PC-9 (cell line): ENCODE results near the gene TOPAZ1. TPM values are rescaled to one million over a fixed set of nuclear protein-coding genes. Genes with fewer than 3 reads are reported as not detected.

ENCODE experiments used
- BruUV-seq: library from RNA; stranded (reverse); fragments of 400-500 nt; replicated peaks from 2 replicates; lab custom pipeline; 2021; lab: Mats Ljungman, UMichigan
- CTCF ChIA-PET: fragments of 300-600 bp; sonication (Branson Sonifier 250); formaldehyde crosslinking; loops from one replicate; lab custom pipeline; 2022; ENCODE audit warnings: antibody characterized with exemption; lab: Charles Lee
- POLR2A ChIA-PET: fragments of 300-600 bp; sonication (Branson Sonifier 250); formaldehyde crosslinking; loops from one replicate; lab custom pipeline; 2022; ENCODE audit warnings: antibody characterized with exemption; ENCODE audit not compliant: unreplicated experiment; lab: Charles Lee
- DNase-seq, 2 experiments: peaks; one replicate each; pipeline versions ENCODE4 v3.0.0 to v3.0.0-alpha.2; 2015 to 2022; ENCODE audit warnings: mixed read lengths in 1 of 2
- H2AFZ ChIP-seq: fragments of 200-600 bp; sonication (generic); 2 replicates; pipeline ENCODE4 v1.8.1; 2017; ENCODE audit warnings: antibody characterized with exemption
- H3F3A ChIP-seq: fragments of 200-600 bp; sonication (generic); 2 replicates; pipeline ENCODE4 v1.8.1; 2017; ENCODE audit warnings: antibody characterized with exemption, mild to moderate bottlenecking, low read depth; ENCODE audit not compliant: insufficient read depth
- H3K27ac ChIP-seq: fragments of 200-600 bp; sonication (generic); 2 replicates; pipeline ENCODE4 v1.6.1; 2016; ENCODE audit warnings: mixed run types
- H3K27me3 ChIP-seq: fragments of 200-600 bp; sonication (generic); 2 replicates; pipeline ENCODE4 v1.6.1; 2016; ENCODE audit warnings: low read depth, mixed run types; ENCODE audit not compliant: insufficient read depth
- H3K36me3 ChIP-seq: fragments of 200-600 bp; sonication (generic); 2 replicates; pipeline ENCODE4 v1.6.1; 2016; ENCODE audit warnings: low read depth, mixed run types
- H3K4me1 ChIP-seq: fragments of 200-600 bp; sonication (generic); replicated peaks from 2 replicates; pipeline ENCODE4 v1.6.1; 2016; ENCODE audit warnings: mixed run types; ENCODE audit not compliant: insufficient read depth
- H3K4me2 ChIP-seq: fragments of 200-600 bp; sonication (generic); 2 replicates; pipeline ENCODE4 v1.6.1; 2017; ENCODE audit warnings: mixed run types
- H3K4me3 ChIP-seq: fragments of 200-600 bp; sonication (generic); 2 replicates; pipeline ENCODE4 v1.6.1; 2016; ENCODE audit warnings: mixed run types
- H3K79me2 ChIP-seq: fragments of 200-600 bp; sonication (generic); 2 replicates; pipeline ENCODE4 v1.6.1; 2017; ENCODE audit warnings: low read depth, mixed run types
- H3K9me2 ChIP-seq: fragments of 200-600 bp; sonication (generic); 2 replicates; pipeline ENCODE4 v1.8.1; 2017; ENCODE audit warnings: mild to moderate bottlenecking; ENCODE audit not compliant: insufficient read depth
- H3K9me3 ChIP-seq: fragments of 200-600 bp; sonication (generic); 2 replicates; pipeline ENCODE4 v1.8.1; 2016; ENCODE audit warnings: low read depth; ENCODE audit not compliant: insufficient read depth
- H4K20me1 ChIP-seq: fragments of 200-600 bp; sonication (generic); 2 replicates; pipeline ENCODE4 v1.8.1; 2017; ENCODE audit not compliant: insufficient read depth
- EZH2 ChIP-seq: fragments of 200-600 bp; sonication (generic); IDR thresholded peaks from 2 replicates; pipeline ENCODE4 v1.8.0; 2017; ENCODE audit warnings: antibody characterized with exemption, low read depth
- intact Hi-C: fragments of 100-400 bp; cut with micrococcal nuclease; formaldehyde crosslinking; loops from one replicate; pipeline ENCODE4 v1.10.0; 2022; ENCODE audit not compliant: unreplicated experiment
- total RNA-seq: library from RNA; stranded (reverse); gene quantifications from 2 replicates; pipeline ENCODE4 v1.2.3, GENCODE V29; 2021
- TF ChIP-seq, protein P1 (sequence below): fragments of 200-600 bp; sonication (generic); conservative IDR thresholded peaks from 2 replicates; pipeline ENCODE4 v1.6.1; 2017; ENCODE audit warnings: mixed run types, antibody characterized with exemption, mild to moderate bottlenecking, moderate library complexity

TOPAZ1 gene
- total RNA-seq, 1 experiment from 2014 or later = not detected

DNA sequence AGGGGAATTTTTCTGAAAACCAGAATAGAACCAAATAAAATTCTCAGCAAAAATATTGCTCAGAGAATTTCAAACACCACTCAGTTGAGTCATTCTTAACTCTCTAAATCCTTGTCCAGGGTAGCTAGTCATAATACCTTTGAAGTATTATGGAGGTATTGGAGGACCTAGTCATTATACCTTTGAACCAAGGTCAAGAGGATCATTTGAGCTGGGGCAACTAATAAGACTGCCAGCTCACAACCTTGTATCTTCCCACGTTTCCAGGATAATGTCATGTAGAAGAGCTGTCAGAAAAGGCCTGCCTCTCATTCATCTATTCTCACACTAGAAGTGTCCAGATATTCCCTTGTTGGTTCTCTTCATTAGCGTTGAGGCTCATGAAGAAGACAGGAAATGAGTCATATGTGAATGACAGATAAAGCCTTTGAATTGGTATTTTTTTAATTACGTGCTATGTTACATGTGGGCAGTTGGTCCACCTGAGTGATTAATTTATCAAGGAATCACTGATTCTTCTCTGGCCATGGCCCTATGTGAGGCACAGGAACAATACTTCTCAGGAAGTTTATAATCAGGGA, 48.3 kb downstream of the TOPAZ1 start:
- Histone ChIP-seq H3F3A (no peaks in the 10 kb centered on the region), H4K20me1 (no peaks in the 10 kb centered on the region), H3K27me3 (no peaks in the 10 kb centered on the region), H3K79me2 (no peaks in the 10 kb centered on the region), H3K4me2 (no peak overlapping the region), H3K36me3 (no peaks in the 10 kb centered on the region), H2AFZ (no peak overlapping the region), H3K4me1 (no peaks in the 10 kb centered on the region), H3K9me2 (no peaks in the 10 kb centered on the region), H3K9me3 (no peaks in the 10 kb centered on the region), H3K27ac (no peak overlapping the region), H3K4me3 (no peak overlapping the region)
- DNase-seq = no peak
- TF ChIP-seq EZH2 = no peak
- TF ChIP-seq, protein P1, sequence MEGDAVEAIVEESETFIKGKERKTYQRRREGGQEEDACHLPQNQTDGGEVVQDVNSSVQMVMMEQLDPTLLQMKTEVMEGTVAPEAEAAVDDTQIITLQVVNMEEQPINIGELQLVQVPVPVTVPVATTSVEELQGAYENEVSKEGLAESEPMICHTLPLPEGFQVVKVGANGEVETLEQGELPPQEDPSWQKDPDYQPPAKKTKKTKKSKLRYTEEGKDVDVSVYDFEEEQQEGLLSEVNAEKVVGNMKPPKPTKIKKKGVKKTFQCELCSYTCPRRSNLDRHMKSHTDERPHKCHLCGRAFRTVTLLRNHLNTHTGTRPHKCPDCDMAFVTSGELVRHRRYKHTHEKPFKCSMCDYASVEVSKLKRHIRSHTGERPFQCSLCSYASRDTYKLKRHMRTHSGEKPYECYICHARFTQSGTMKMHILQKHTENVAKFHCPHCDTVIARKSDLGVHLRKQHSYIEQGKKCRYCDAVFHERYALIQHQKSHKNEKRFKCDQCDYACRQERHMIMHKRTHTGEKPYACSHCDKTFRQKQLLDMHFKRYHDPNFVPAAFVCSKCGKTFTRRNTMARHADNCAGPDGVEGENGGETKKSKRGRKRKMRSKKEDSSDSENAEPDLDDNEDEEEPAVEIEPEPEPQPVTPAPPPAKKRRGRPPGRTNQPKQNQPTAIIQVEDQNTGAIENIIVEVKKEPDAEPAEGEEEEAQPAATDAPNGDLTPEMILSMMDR = no peak
- ChIA-PET POLR2A (interaction anchor here (0.6 kb wide), 1 partner anchor 577 kb away, joined by 4 read pairs; no protein-coding TSS in a partner anchor), CTCF (no interaction called here)
- no TSS peak for BruUV-seq
- intact Hi-C loops = no loop called here

DNA sequence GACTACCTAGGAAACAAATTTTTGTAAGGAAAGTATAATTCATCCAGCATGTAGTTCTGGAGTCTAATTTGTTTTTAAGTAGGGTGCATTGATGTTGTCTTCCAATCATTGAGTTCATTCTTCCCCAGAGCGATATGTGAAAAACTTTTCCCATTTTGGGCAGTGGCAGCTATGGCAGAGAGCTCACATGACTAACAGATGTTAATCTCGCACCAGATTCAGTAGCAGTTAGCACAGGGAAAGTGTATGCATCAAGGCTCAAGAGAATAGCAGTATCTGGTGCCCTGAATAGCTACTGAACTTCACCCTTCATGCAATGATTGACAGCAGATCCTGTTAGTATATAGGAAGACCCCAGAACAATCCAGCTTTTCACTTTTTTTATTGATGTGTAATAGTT, 50.6 kb downstream of the TOPAZ1 start:
- no peak for TF ChIP-seq EZH2
- TF ChIP-seq, protein P1 = no peak
- ChIA-PET CTCF (interaction anchor here (0.7 kb wide), 1 partner anchor 55 kb away, joined by 5 read pairs; no protein-coding TSS in a partner anchor), POLR2A (no interaction called here)
- Histone ChIP-seq H3K4me3 (no peak overlapping the region), H3K27me3 (no peaks in the 10 kb centered on the region), H3K4me2 (no peak overlapping the region), H3K4me1 (no peaks in the 10 kb centered on the region), H3K9me3 (no peaks in the 10 kb centered on the region), H4K20me1 (no peaks in the 10 kb centered on the region), H3K27ac (no peak overlapping the region), H3K9me2 (no peaks in the 10 kb centered on the region), H3K36me3 (no peaks in the 10 kb centered on the region), H3F3A (no peaks in the 10 kb centered on the region), H2AFZ (no peak overlapping the region), H3K79me2 (no peaks in the 10 kb centered on the region)
- BruUV-seq = no TSS peak
- intact Hi-C loops = no loop called here
- no peak for DNase-seq

DNA sequence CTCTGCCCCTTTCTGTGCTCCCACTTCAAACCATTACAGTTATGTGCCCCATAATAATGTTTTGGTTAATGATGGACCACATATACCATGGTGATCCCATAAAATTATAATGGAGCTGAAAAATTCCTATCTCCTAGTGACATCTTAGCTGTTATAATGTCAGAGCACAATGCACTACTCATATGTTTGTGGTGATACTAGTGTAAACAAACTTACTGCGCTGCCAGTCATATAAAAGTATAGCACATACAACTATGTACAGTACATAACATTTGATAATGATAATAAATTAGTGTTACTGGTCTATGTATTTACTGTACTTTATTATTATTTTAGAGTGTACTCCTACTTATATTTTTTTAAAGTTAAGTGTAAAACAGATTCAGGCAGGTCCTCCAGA, 51.3 kb downstream of the TOPAZ1 start:
- no peaks in the 10 kb centered on the region for H3K9me2 ChIP-seq
- H4K20me1 ChIP-seq = no peaks in the 10 kb centered on the region
- H3K9me3 ChIP-seq = no peaks in the 10 kb centered on the region
- no peaks in the 10 kb centered on the region for H3K79me2 ChIP-seq
- H3K4me3 ChIP-seq = no peak overlapping the region
- intact Hi-C loops = no loop called here
- ChIA-PET POLR2A (no interaction called here), CTCF (no interaction called here)
- no peak overlapping the region for H3K4me2 ChIP-seq
- no peaks in the 10 kb centered on the region for H3F3A ChIP-seq
- no peak for TF ChIP-seq EZH2
- TF ChIP-seq, protein P1 = no peak
- no peak for DNase-seq
- H3K36me3 ChIP-seq = no peaks in the 10 kb centered on the region
- H3K4me1 ChIP-seq = no peaks in the 10 kb centered on the region
- H3K27ac ChIP-seq = no peak overlapping the region
- H2AFZ ChIP-seq = no peak overlapping the region
- no TSS peak for BruUV-seq
- H3K27me3 ChIP-seq = no peaks in the 10 kb centered on the region
